ENCODE measurements around the gene ZNF552.

- TF ChIP-seq POLR2AphosphoS5 (IDR thresholded peaks at IDR 0.05) (no peak), CTCF (IDR thresholded peaks at IDR 0.05) (no peak)
These were observed 3.3 kb upstream of the ZNF552 start for GRCh38 chr19:57817976-57818375.

Data from stomach (tissue), 4 donors.